Activated CD4-positive, alpha-beta T cell treated with anti-CD3 and anti-CD28 coated beads, Interleukin-2, amount 50 U/mL, for 24 hours (primary cell): ENCODE measurements around the gene CAPN13.

ENCODE experiments used
- DNase-seq, 2 donors: peaks; one replicate each; pipeline ENCODE4 v3.0.0-alpha.2; 2020; ENCODE audit warnings: low read depth in 1 of 2, low spot score in 1 of 2

CAPN13 gene, protein sequence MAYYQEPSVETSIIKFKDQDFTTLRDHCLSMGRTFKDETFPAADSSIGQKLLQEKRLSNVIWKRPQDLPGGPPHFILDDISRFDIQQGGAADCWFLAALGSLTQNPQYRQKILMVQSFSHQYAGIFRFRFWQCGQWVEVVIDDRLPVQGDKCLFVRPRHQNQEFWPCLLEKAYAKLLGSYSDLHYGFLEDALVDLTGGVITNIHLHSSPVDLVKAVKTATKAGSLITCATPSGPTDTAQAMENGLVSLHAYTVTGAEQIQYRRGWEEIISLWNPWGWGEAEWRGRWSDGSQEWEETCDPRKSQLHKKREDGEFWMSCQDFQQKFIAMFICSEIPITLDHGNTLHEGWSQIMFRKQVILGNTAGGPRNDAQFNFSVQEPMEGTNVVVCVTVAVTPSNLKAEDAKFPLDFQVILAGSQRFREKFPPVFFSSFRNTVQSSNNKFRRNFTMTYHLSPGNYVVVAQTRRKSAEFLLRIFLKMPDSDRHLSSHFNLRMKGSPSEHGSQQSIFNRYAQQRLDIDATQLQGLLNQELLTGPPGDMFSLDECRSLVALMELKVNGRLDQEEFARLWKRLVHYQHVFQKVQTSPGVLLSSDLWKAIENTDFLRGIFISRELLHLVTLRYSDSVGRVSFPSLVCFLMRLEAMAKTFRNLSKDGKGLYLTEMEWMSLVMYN

DNA sequence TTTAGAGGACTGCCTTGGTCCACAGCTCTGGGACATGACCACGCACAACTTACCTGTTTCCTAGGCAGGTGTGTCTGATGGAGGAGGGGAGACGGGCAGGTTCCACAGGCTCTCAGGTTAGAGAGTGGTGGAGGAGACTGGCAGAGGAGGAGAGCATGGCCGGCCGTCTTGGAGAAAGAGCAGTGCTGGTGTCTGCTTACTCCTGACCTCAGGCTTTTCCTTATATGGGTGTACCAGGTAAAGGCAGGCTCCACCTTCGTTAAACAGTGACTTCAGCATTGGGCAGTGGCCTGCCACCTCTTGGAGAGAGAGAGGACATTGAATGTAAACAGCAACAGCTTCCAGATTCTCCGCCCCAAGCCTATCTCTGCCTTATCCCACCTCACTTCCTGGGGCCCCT is at the start of gene CAPN13:
CAPN13 (minus strand) TSS at position 198 of the 400 bp plus-strand sequence. CDS start 20,121 bp downstream, outside the sequence.
- DNase-seq = no peak

GRCh38 chr2:30847841-30848240 is 40.6 kb upstream of the CAPN13 start:
- DNase-seq = no peak

DNA sequence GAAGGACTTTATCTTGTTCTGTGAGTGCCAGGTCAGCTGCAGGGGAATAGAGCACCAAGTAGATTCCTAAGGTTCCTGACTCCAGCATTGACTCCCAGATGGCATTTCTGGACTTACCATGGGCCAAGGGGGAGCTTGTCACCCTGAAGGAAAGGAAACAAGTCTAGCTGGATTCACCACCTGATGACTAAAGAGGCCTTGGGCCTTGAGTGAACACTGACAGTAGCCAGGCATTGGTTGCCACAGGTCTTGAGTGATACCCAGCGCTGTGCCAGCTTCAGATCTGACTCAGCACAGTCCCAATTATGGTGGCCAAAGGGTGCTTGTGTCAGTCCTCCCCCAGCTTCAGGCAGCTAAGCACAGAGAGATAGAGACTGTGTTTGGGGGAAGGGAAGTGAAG is 40.1 kb upstream of the CAPN13 start:
- DNase-seq = no peak

- no peak for DNase-seq
Measured at GRCh38 chr2:30828586-30828985, 21.3 kb upstream of the CAPN13 start.

DNA sequence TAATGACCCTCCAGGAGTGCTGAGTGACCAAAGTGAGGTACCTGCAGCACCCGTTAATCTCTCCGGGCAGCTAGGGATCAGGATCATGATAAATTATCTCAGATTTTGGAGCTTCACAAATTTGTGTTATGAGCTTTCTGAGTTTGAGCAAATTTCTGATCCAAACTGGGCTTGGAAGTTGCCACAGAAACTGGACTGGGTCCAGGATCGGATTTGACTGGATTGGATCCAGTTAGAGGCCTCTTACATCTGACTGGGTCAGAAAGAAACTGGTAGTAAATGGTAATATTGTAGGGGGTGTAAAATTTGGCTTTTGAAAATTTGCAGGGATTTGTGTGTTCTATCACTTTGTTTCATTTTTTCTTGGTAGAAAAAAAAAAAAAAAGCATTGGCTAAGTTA is 19.7 kb upstream of the CAPN13 start:
- DNase-seq = no peak

GRCh38 chr2:30826481-30826880 is 19.2 kb upstream of the CAPN13 start:
- DNase-seq = no peak

DNA sequence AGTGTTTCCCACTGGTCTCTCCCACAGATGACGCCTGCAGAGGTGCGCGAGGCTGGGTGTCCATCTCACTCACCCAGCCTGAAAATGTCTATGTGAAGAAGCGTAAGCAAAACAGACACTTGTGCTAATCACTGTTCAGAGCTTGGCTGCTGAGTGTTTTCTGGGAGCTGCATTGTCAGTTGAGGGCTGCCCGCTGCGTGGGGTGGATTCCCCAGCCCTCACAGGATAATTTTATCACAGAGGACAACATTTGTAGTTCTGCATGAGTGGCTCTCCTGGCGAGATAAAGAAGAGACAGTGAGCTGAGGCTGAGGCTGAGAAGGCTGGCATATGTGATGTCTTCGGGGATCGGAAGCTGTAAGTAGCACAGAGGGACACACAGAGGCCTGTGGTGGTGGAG is 16.2 kb upstream of the CAPN13 start:
- no peak for DNase-seq

DNA sequence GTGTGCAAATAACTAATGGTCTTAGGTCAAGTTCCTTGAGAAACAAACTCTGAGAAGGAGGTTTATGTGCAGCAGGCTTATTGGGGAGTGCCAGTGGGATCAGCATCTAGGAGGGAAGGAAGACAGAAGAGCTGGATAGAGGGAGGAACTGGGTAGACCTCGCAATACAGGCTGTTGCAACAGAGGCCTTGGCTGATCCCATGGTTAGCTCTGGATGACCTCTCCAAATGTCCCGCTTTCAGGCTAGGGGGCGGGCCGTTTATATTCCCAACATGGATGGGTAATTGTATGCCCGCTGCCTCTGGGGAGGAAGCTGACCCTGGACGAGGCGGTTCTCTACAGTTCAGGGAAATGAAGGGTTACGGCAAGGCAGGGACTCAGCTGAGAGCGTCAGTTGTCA is 14.7 kb upstream of the CAPN13 start:
- no peak for DNase-seq

- no peak for DNase-seq
Measured at GRCh38 chr2:30820381-30821055, 13.3 kb upstream of the CAPN13 start.

- no peak for DNase-seq
Measured at GRCh38 chr2:30809938-30810337, 2.7 kb upstream of the CAPN13 start.

DNA sequence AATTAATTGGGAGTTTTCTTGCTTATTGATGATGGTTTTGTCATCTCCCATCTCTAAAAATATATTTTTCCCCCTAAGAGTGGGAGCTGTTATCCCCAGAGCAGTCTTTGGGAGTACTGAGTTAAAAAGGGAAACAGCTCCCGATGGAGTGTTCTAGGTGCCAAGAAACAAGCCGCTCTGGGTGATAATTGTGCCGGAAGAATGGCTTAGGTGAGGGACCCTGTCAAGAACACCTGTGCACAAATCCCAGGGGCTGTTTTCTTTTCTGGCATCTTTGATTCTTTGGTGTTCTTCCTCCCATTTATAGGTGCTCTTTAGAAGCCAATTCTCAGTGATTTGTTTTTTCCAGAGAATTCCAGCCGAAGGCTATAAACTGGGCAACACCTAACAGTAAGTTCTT is 1.4 kb upstream of the CAPN13 start:
- no peak for DNase-seq

- no peak for DNase-seq
Measured at GRCh38 chr2:30803281-30803680, 4.0 kb downstream of the CAPN13 start.

- no peak for DNase-seq
Measured at GRCh38 chr2:30802611-30803010, 4.6 kb downstream of the CAPN13 start.

DNA sequence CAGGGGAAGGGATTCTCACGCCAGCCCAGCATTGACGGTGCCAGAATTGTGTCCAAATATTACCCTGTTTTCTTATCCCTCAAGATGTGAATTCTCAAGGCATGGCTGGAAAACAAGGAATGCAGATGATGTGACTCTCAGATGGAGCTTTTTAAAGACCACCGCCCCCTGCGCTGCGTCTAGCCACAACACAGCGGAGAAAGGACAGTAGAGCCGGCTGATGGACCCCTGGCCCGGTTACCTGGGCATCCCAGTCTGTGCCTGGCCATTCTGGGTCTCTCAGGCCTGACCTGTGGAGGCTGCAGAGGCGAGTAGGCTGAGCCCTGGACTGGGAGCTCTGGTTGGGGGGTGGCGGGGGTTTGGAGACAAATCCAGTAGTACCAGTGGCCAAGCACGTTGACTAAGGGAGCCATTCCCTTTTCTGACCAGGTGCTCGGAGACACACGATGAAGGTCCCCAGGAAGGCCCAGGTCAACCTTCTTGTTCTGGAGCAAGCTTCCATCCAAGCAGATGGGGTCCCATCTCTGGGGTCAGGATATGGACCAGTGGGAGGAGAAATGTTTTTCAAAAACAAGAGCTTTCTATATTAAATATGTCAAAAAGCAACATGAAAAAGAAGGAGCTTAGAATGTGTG is 5.3 kb downstream of the CAPN13 start:
- DNase-seq = no peak

DNA sequence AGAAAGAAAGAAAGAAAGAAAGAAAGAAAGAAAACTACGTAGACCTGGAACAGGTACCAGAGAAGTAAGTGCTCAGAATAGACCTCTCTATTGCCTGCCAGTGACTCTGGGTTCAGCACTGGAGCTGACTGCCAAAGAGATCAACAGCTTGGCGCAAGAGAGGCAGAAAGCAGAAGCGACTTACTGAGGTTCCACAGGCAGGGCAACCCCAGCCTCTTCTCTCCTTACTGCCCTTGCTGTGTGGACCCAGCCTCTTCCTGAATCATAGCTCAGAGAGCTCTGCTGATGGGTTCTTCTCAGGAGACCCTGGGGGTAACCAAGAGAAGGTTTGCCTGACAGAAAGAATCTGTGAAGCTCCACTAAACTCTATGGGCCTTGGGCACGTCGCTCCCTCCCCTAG is 7.1 kb downstream of the CAPN13 start:
- no peak for DNase-seq

GRCh38 chr2:30799366-30799765 is 7.9 kb downstream of the CAPN13 start:
- DNase-seq = no peak

- DNase-seq = no peak
Measured at GRCh38 chr2:30798536-30798991, 8.7 kb downstream of the CAPN13 start.

DNA sequence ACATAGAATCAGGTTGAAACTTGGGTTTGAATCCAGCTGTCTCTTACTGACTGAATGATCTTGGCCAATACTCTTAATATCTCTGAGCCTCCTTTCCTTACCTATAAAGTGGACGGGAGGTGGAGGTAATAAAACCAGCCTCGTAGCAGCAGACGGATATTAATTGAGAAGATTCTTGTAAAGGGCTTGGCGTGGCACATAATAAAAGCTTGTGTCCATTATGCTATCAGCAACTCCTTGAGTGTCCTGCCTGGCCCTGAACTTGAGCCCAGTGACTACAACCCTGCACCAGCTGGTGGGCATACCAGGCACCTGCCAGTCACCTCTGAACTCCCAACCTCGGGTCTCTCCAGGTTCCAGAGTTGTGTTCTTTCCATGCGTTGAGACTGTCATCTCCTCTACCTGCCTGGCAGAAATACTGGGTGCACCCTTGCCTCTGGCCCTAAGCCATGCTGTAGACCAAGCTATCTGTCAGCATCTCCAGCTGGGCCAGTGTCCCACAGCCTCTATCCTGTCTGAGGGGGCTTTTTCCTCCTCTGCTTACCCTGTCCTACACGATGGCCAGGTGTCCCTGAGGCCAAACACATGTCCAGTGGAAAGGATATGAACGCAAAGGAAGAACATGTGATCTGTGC is 9.7 kb downstream of the CAPN13 start:
- DNase-seq = no peak

- no peak for DNase-seq
Measured at GRCh38 chr2:30796699-30797098, 10.5 kb downstream of the CAPN13 start.

- DNase-seq = no peak
Measured at GRCh38 chr2:30792521-30792920, 14.7 kb downstream of the CAPN13 start.

- no peak for DNase-seq
Measured at GRCh38 chr2:30790879-30791278, 16.4 kb downstream of the CAPN13 start.
